K562 (cell line): Measurements from ENCODE around the gene PRSS8.

ENCODE experiments used
- MAZ ChIP-seq, 2 experiments: fragments of 450-650 bp in 1 of 2; sonication (generic) in 1 of 2; formaldehyde crosslinking; IDR thresholded peaks in 1 of 2; conservative IDR thresholded peaks in 1 of 2; 2 replicates each; pipeline versions ENCODE4 v1.4.0 to v1.5.0; 2020; ENCODE audit warnings: mild to moderate bottlenecking in 1 of 2, missing genetic modification reagents in 1 of 2
- MCM7 ChIP-seq, 2 experiments: fragments of 450-650 bp; IDR thresholded peaks; 2 replicates each; pipeline ENCODE4 v1.6.1; 2016 to 2018
- POLR2A ChIP-seq: fragments of 450-650 bp; conservative IDR thresholded peaks from 2 replicates; pipeline ENCODE4 v1.6.1; 2016
- POLR2AphosphoS5 ChIP-seq: IDR thresholded peaks from 2 replicates; pipeline ENCODE4 v1.6.1; 2011; ENCODE audit warnings: mild to moderate bottlenecking, low read depth, low read length, moderate library complexity; ENCODE audit not compliant: control insufficient read depth, insufficient read depth
- ZBTB17 ChIP-seq: fragments of 450-650 bp; formaldehyde crosslinking; IDR thresholded peaks from 2 replicates; pipeline ENCODE4 v1.4.0; 2020; ENCODE audit warnings: mild to moderate bottlenecking
- ZNF121 ChIP-seq: sonication (generic); formaldehyde crosslinking; conservative IDR thresholded peaks from 2 replicates; pipeline ENCODE4 v1.8.0; 2022; ENCODE audit warnings: missing genetic modification reagents
- ZNF644 ChIP-seq: fragments of 200-800 bp; sonication (Bioruptor generic); IDR thresholded peaks from 2 replicates; pipeline ENCODE4 v1.6.1; 2016; ENCODE audit warnings: low read depth, missing genetic modification characterization, missing compliant biosample characterization
- TF ChIP-seq, protein P1 (sequence below), 3 experiments: IDR thresholded peaks in 2 of 3; conservative IDR thresholded peaks in 1 of 3; 2 replicates each; pipeline ENCODE4 v1.5.1; 2011 to 2012; ENCODE audit warnings: low read length in 3 of 3, mild to moderate bottlenecking in 3 of 3, control low read depth in 2 of 3, improper control_type of control experiment in 1 of 3, inconsistent platforms in 1 of 3, low read depth in 1 of 3, mixed read lengths in 1 of 3, moderate library complexity in 1 of 3; ENCODE audit not compliant: insufficient read depth in 2 of 3
- TF ChIP-seq, protein P2 (sequence below), 2 experiments: fragments of 450-650 bp; conservative IDR thresholded peaks; 2 replicates each; pipeline ENCODE4 v1.6.1; 2017; ENCODE audit warnings: mild to moderate bottlenecking in 2 of 2, moderate library complexity in 2 of 2
- TF ChIP-seq, protein P3 (sequence below): fragments of 450-650 bp; IDR thresholded peaks from 2 replicates; pipeline ENCODE4 v1.6.1; 2016; ENCODE audit warnings: antibody characterized with exemption
- TF ChIP-seq, protein P4 (sequence below): sonication (generic); formaldehyde crosslinking; IDR thresholded peaks from 2 replicates; pipeline ENCODE4 v1.8.1; 2022; ENCODE audit warnings: missing genetic modification reagents

DNA sequence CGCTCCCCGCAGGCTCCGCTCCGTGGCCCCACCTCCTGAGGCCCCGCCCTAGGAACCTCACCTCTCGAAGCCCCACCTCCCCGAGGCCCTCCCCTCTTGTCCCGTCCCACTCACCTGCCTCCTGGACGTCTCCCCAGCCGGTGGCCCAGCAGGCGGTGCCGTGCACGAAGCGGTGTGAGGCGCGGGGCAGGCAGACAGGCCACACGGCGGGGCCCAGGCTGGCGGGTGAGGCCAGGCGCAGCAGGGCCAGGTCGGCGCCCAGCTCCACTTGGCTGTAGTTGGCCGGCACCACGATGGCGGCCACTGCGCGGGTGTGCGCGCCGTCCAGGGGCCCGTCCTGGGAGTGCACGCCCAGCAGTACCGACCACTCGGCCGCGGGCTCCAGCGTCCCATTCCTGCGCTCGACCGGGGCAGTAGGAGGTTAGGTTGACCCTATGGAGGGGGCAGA lies 12.8 kb upstream of the PRSS8 start:
- TF ChIP-seq ZNF644 (tag) (no peak), POLR2AphosphoS5 (no peak), ZNF121 (CRISPR knock-in tag) (no peak), ZBTB17 (CRISPR knock-in tag) (no peak), POLR2A (no peak), MAZ (CRISPR knock-in tag; conservative IDR thresholded peaks at IDR 0.05 in 1 of 2, IDR thresholded peaks at IDR 0.05 in 1 of 2) (peak; percentile 32 to 56; a peak in 2 of 4 replicates), MCM7 (IDR thresholded peaks at IDR 0.05) (no peak)
- TF ChIP-seq, protein P1, sequence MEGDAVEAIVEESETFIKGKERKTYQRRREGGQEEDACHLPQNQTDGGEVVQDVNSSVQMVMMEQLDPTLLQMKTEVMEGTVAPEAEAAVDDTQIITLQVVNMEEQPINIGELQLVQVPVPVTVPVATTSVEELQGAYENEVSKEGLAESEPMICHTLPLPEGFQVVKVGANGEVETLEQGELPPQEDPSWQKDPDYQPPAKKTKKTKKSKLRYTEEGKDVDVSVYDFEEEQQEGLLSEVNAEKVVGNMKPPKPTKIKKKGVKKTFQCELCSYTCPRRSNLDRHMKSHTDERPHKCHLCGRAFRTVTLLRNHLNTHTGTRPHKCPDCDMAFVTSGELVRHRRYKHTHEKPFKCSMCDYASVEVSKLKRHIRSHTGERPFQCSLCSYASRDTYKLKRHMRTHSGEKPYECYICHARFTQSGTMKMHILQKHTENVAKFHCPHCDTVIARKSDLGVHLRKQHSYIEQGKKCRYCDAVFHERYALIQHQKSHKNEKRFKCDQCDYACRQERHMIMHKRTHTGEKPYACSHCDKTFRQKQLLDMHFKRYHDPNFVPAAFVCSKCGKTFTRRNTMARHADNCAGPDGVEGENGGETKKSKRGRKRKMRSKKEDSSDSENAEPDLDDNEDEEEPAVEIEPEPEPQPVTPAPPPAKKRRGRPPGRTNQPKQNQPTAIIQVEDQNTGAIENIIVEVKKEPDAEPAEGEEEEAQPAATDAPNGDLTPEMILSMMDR (IDR thresholded peaks at IDR 0.05 in 2 of 3, conservative IDR thresholded peaks at IDR 0.05 in 1 of 3; ENCODE audit: insufficient read depth in 2 of 3, low read depth in 1 of 3, low read length in 3 of 3) = peak in 1 of 3 experiments; percentile 12; a peak in 2 of 6 replicates
- TF ChIP-seq, protein P2, sequence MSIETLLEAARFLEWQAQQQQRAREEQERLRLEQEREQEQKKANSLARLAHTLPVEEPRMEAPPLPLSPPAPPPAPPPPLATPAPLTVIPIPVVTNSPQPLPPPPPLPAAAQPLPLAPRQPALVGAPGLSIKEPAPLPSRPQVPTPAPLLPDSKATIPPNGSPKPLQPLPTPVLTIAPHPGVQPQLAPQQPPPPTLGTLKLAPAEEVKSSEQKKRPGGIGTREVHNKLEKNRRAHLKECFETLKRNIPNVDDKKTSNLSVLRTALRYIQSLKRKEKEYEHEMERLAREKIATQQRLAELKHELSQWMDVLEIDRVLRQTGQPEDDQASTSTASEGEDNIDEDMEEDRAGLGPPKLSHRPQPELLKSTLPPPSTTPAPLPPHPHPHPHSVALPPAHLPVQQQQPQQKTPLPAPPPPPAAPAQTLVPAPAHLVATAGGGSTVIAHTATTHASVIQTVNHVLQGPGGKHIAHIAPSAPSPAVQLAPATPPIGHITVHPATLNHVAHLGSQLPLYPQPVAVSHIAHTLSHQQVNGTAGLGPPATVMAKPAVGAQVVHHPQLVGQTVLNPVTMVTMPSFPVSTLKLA (conservative IDR thresholded peaks at IDR 0.05) = no peak
- TF ChIP-seq, protein P3, sequence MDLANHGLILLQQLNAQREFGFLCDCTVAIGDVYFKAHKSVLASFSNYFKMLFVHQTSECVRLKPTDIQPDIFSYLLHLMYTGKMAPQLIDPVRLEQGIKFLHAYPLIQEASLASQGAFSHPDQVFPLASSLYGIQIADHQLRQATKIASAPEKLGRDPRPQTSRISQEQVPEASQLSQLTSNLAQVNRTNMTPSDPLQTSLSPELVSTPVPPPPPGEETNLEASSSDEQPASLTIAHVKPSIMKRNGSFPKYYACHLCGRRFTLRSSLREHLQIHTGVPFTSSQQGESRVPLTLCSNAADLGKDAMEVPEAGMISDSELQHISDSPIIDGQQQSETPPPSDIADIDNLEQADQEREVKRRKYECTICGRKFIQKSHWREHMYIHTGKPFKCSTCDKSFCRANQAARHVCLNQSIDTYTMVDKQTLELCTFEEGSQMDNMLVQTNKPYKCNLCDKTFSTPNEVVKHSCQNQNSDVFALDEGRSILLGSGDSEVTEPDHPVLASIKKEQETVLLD = no peak
- TF ChIP-seq, protein P4, sequence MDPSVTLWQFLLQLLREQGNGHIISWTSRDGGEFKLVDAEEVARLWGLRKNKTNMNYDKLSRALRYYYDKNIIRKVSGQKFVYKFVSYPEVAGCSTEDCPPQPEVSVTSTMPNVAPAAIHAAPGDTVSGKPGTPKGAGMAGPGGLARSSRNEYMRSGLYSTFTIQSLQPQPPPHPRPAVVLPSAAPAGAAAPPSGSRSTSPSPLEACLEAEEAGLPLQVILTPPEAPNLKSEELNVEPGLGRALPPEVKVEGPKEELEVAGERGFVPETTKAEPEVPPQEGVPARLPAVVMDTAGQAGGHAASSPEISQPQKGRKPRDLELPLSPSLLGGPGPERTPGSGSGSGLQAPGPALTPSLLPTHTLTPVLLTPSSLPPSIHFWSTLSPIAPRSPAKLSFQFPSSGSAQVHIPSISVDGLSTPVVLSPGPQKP = no peak
